ENCODE results near the gene DNASE2B. TPM values are rescaled to one million over a fixed set of nuclear protein-coding genes. Genes with fewer than 3 reads are reported as not detected.

The DNASE2B gene
- total and polyA plus RNA-seq, 8 donors = 0.20 to 0.92 (median 0.25) TPM; not detected in 5

GRCh38 chr1:84358695-84359094 lies 39.6 kb upstream of the DNASE2B start:
- no peak for DNase-seq
- intact Hi-C loops (cut with DNase I; ENCODE audit: low total_unique reads) = no loop called here
- H3K27me3 ChIP-seq = no peaks in the 10 kb centered on the region
- H3K36me3 ChIP-seq = no peaks in the 10 kb centered on the region
- 93 to 98% (median 94%) methylated on average over 4 of the region's 4 CpGs for WGBS, 5 donors
- H3K9me3 ChIP-seq = no peaks in the 10 kb centered on the region
- peaks cover 0 to 4% (median 0%) of the 10 kb centered on the region in 4 donors for H3K4me1 ChIP-seq
- H3K27ac ChIP-seq = no peak overlapping the region
- no peak for TF ChIP-seq EP300 (IDR thresholded peaks at IDR 0.05)
- no peak for TF ChIP-seq POLR2AphosphoS5 (IDR thresholded peaks at IDR 0.05)
- no peak for TF ChIP-seq POLR2A (IDR thresholded peaks at IDR 0.05)
- no peak for TF ChIP-seq CTCF (IDR thresholded peaks at IDR 0.05)
- no peak overlapping the region for H3K4me3 ChIP-seq

GRCh38 chr1:84360316-84360715 lies 38.0 kb upstream of the DNASE2B start:
- Histone ChIP-seq H3K27me3 (no peaks in the 10 kb centered on the region), H3K4me3 (no peak overlapping the region), H3K9me3 (no peaks in the 10 kb centered on the region), H3K4me1 (peaks cover 0 to 4% (median under 1%) of the 10 kb centered on the region in 4 donors), H3K27ac (no peak overlapping the region), H3K36me3 (no peaks in the 10 kb centered on the region)
- WGBS, 5 donors = 68 to 88% (median 81%) methylated on average over 1 of the region's 1 CpG
- no peak for DNase-seq
- intact Hi-C loops (cut with DNase I; ENCODE audit: low total_unique reads) = no loop called here
- no peak for TF ChIP-seq CTCF (IDR thresholded peaks at IDR 0.05)
- no peak for TF ChIP-seq EP300 (IDR thresholded peaks at IDR 0.05)
- TF ChIP-seq POLR2AphosphoS5 (IDR thresholded peaks at IDR 0.05) = no peak
- TF ChIP-seq POLR2A (IDR thresholded peaks at IDR 0.05) = no peak

GRCh38 chr1:84361796-84362195 lies 36.5 kb upstream of the DNASE2B start:
- H3K9me3 ChIP-seq = no peaks in the 10 kb centered on the region
- H3K27me3 ChIP-seq = no peaks in the 10 kb centered on the region
- no peak overlapping the region for H3K4me3 ChIP-seq
- H3K4me1 ChIP-seq = peaks cover 0 to 16% (median 10%) of the 10 kb centered on the region in 4 donors
- 88 to 98% (median 95%) methylated on average over 3 of the region's 3 CpGs for WGBS, 5 donors
- TF ChIP-seq POLR2AphosphoS5 (IDR thresholded peaks at IDR 0.05) = no peak
- no peak for TF ChIP-seq EP300 (IDR thresholded peaks at IDR 0.05)
- no peak for TF ChIP-seq POLR2A (IDR thresholded peaks at IDR 0.05)
- TF ChIP-seq CTCF (IDR thresholded peaks at IDR 0.05) = no peak
- DNase-seq = no peak
- intact Hi-C loops (cut with DNase I; ENCODE audit: low total_unique reads) = no loop called here
- no peak overlapping the region for H3K27ac ChIP-seq
- no peaks in the 10 kb centered on the region for H3K36me3 ChIP-seq

- peaks cover 0 to 16% (median 10%) of the 10 kb centered on the region in 4 donors for H3K4me1 ChIP-seq
- intact Hi-C loops (cut with DNase I; ENCODE audit: low total_unique reads) = no loop called here
- no peaks in the 10 kb centered on the region for H3K9me3 ChIP-seq
- no peaks in the 10 kb centered on the region for H3K27me3 ChIP-seq
- WGBS, 5 donors = 38 to 61% (median 52%) methylated on average over 5 of the region's 5 CpGs
- no peaks in the 10 kb centered on the region for H3K36me3 ChIP-seq
- TF ChIP-seq CTCF (IDR thresholded peaks at IDR 0.05) = no peak
- no peak for TF ChIP-seq POLR2AphosphoS5 (IDR thresholded peaks at IDR 0.05)
- TF ChIP-seq EP300 (IDR thresholded peaks at IDR 0.05) = no peak
- no peak for TF ChIP-seq POLR2A (IDR thresholded peaks at IDR 0.05)
- H3K4me3 ChIP-seq = no peak overlapping the region
- peak overlapping the region in 1 of 5 donors; percentile 13 for H3K27ac ChIP-seq
- no peak for DNase-seq
Observed at GRCh38 chr1:84363019-84363418, 35.3 kb upstream of the DNASE2B start.

Data from stomach (tissue), 9 donors.